ENCODE data around the gene GFM1. TPM values are rescaled to one million over a fixed set of nuclear protein-coding genes. Genes with fewer than 3 reads are reported as not detected.

The GFM1 gene
- total and polyA plus RNA-seq, 9 donors = 13.5 to 40.0 (median 29.7) TPM

GRCh38 chr3:158625881-158626280 lies 18.4 kb upstream of the GFM1 start:
- Histone ChIP-seq H3K4me1 (ENCODE audit: insufficient read depth) (no peaks in the 10 kb centered on the region), H3K27me3 (no peaks in the 10 kb centered on the region), H3K27ac (no peak overlapping the region), H3K4me3 (no peak overlapping the region), H3K36me3 (no peaks in the 10 kb centered on the region), H3K9me3 (no peaks in the 10 kb centered on the region)
- DNase-seq = no peak
- TF ChIP-seq CTCF (IDR thresholded peaks at IDR 0.05) = no peak
- no peak for TF ChIP-seq POLR2A (IDR thresholded peaks at IDR 0.05)
- no peak for TF ChIP-seq EP300 (IDR thresholded peaks at IDR 0.05)
- WGBS, 3 donors = 0 to 71% (median 61%) methylated on average over 1 of the region's 1 CpG
- intact Hi-C loops (cut with DNase I) = no loop called here

GRCh38 chr3:158631981-158632380 lies 12.3 kb upstream of the GFM1 start:
- Histone ChIP-seq H3K9me3 (no peaks in the 10 kb centered on the region), H3K27me3 (no peaks in the 10 kb centered on the region), H3K36me3 (no peaks in the 10 kb centered on the region), H3K4me3 (no peak overlapping the region), H3K27ac (no peak overlapping the region), H3K4me1 (ENCODE audit: insufficient read depth) (no peaks in the 10 kb centered on the region)
- TF ChIP-seq EP300 (IDR thresholded peaks at IDR 0.05) (no peak), CTCF (IDR thresholded peaks at IDR 0.05) (no peak), POLR2A (IDR thresholded peaks at IDR 0.05) (no peak)
- intact Hi-C loops (cut with DNase I) = no loop called here
- DNase-seq = no peak

GRCh38 chr3:158640646-158641045 lies 3.7 kb upstream of the GFM1 start:
- intact Hi-C loops (cut with DNase I) = no loop called here
- Histone ChIP-seq H3K4me3 (no peak overlapping the region), H3K27ac (no peak overlapping the region), H3K36me3 (no peaks in the 10 kb centered on the region), H3K9me3 (no peaks in the 10 kb centered on the region), H3K27me3 (no peaks in the 10 kb centered on the region), H3K4me1 (ENCODE audit: insufficient read depth) (no peaks in the 10 kb centered on the region)
- WGBS, 3 donors = 74 to 80% (median 80%) methylated on average over 7 of the region's 7 CpGs
- DNase-seq = no peak
- TF ChIP-seq EP300 (IDR thresholded peaks at IDR 0.05) (no peak), POLR2A (IDR thresholded peaks at IDR 0.05) (no peak), CTCF (IDR thresholded peaks at IDR 0.05) (no peak)

GRCh38 chr3:158642005-158642404 lies 2.3 kb upstream of the GFM1 start:
- H3K36me3 ChIP-seq = no peaks in the 10 kb centered on the region
- no peak overlapping the region for H3K27ac ChIP-seq
- DNase-seq = no peak
- H3K4me3 ChIP-seq = no peak overlapping the region
- no peaks in the 10 kb centered on the region for H3K9me3 ChIP-seq
- no peaks in the 10 kb centered on the region for H3K27me3 ChIP-seq
- 92 to 95% (median 93%) methylated on average over 7 of the region's 7 CpGs for WGBS, 3 donors
- TF ChIP-seq EP300 (IDR thresholded peaks at IDR 0.05) (no peak), POLR2A (IDR thresholded peaks at IDR 0.05) (no peak), CTCF (IDR thresholded peaks at IDR 0.05) (no peak)
- intact Hi-C loops (cut with DNase I) = no loop called here
- no peaks in the 10 kb centered on the region for H3K4me1 ChIP-seq (ENCODE audit: insufficient read depth)

Data from ovary (tissue), 9 donors.